Stomach (tissue), 9 donors: Measurements from ENCODE around the gene FAM131B. TPM values are rescaled to one million over a fixed set of nuclear protein-coding genes. Genes with fewer than 3 reads are reported as not detected.
A peak's percentile ranks its signal among the peaks of the same experiment; 100 is the strongest.

Experiments
- DNase-seq, 2 donors: peaks; one replicate each; pipeline versions ENCODE4 v3.0.0 to v3.0.0-alpha.2; 2013 to 2019
- H3K27ac ChIP-seq, 5 donors: fragments of 200-600 bp in 4 of 5; sonication (generic) in 4 of 5; one replicate each; pipeline ENCODE4 v1.5.1; 2013 to 2019; ENCODE audit warnings: mild to moderate bottlenecking in 1 of 5, moderate library complexity in 1 of 5
- H3K27me3 ChIP-seq, 3 donors: fragments of 200-600 bp; sonication (generic); one replicate each; pipeline ENCODE4 v1.5.1; 2017 to 2019; ENCODE audit warnings: mixed run types in 1 of 3
- H3K36me3 ChIP-seq, 4 donors: fragments of 200-600 bp; sonication (generic); 1 replicate in 3 of 4; 2 replicates in 1 of 4; pipeline ENCODE4 v1.5.1; 2016 to 2019
- H3K4me1 ChIP-seq, 4 donors: fragments of 200-600 bp; sonication (generic); one replicate each; pipeline ENCODE4 v1.5.1; 2016 to 2019
- H3K4me3 ChIP-seq, 4 donors: fragments of 200-600 bp; sonication (generic) in 3 of 4; one replicate each; pipeline ENCODE4 v1.5.1; 2016 to 2019; ENCODE audit warnings: mild to moderate bottlenecking in 1 of 4
- H3K9me3 ChIP-seq, 4 donors: fragments of 200-600 bp; sonication (generic); one replicate each; pipeline ENCODE4 v1.5.1; 2016 to 2019
- CTCF ChIP-seq, 7 experiments: fragments of 450-650 bp in 4 of 7; fragments of 200-600 bp in 3 of 7; sonication (generic) in 3 of 7; IDR thresholded peaks; one replicate each; pipeline ENCODE4 v1.5.1; 2016 to 2019; ENCODE audit warnings: antibody characterized with exemption in 7 of 7, control low read depth in 2 of 7, mild to moderate bottlenecking in 1 of 7
- EP300 ChIP-seq: sonication (generic); formaldehyde crosslinking; IDR thresholded peaks from one replicate; pipeline ENCODE4 v1.6.1; 2017; ENCODE audit warnings: antibody characterized with exemption
- POLR2A ChIP-seq, 4 donors: fragments of 450-650 bp; IDR thresholded peaks; one replicate each; pipeline ENCODE4 v1.6.1; 2016; ENCODE audit warnings: antibody characterized with exemption in 4 of 4, control low read depth in 2 of 4, mild to moderate bottlenecking in 1 of 4, moderate library complexity in 1 of 4
- POLR2AphosphoS5 ChIP-seq, 3 donors: sonication (generic); formaldehyde crosslinking; IDR thresholded peaks; one replicate each; pipeline ENCODE4 v1.6.1; 2016; ENCODE audit warnings: antibody characterized with exemption in 3 of 3
- WGBS, 5 donors: extraction: QIAGEN DNeasy Blood & Tissue Kit in 3 of 5; methylation state at CpG; one replicate each; pipeline versions ENCODE4 v1.1.5 to v1.1.7; 2013 to 2018; 5-methylcytosine and 5-hydroxymethylcytosine counted together
- intact Hi-C: fragments of 100-400 bp; cut with DNase I; formaldehyde crosslinking; loops from one replicate; pipeline ENCODE4 v1.15.1; 2023; ENCODE audit warnings: low total_unique reads
- polyA plus RNA-seq, 3 donors: library from polyadenylated mRNA; stranded (reverse); fragments of 200-250 nt; gene quantifications; one replicate each; pipeline ENCODE4 v1.2.3, GENCODE V29; 2013
- total RNA-seq, 5 donors: library from RNA; depleted of rRNA; stranded (reverse); fragments of >200 nt; gene quantifications; one replicate each; pipeline versions ENCODE4 v1.1.0 to v1.2.3, GENCODE V29; 2014 to 2016
- donor health status: healthy with polysubstance abuse.
- donor health status: Bipolar disorder and iron deficiency.
- donor health status: healthy.

Gene FAM131B
- total and polyA plus RNA-seq, 8 donors, result 0.29 to 14.0 (median 0.46) TPM; not detected in 1

GRCh38 chr7:143361552-143362130 lies 872 bp downstream of the FAM131B start:
- H3K4me1 ChIP-seq, result peaks cover 17 to 19% (median 18%) of the 10 kb centered on the region in 4 donors
- H3K27me3 ChIP-seq, result peaks cover 12 to 66% (median 35%) of the 10 kb centered on the region in 3 donors
- peak in 1 of 2 donors; percentile 35 for DNase-seq
- no peaks in the 10 kb centered on the region for H3K9me3 ChIP-seq
- H3K4me3 ChIP-seq, result peak overlapping the region; percentile 58 to 82 (median 70)
- 2 to 7% (median 4%) methylated on average over 21 to 46 of the region's 46 CpGs for WGBS, 5 donors
- H3K36me3 ChIP-seq, result no peaks in the 10 kb centered on the region
- intact Hi-C loops, result no loop called here
- TF ChIP-seq POLR2AphosphoS5 (IDR thresholded peaks at IDR 0.05) (no peak), EP300 (no peak), CTCF (IDR thresholded peaks at IDR 0.05) (no peak), POLR2A (IDR thresholded peaks at IDR 0.05) (no peak)
- no peak overlapping the region for H3K27ac ChIP-seq

- WGBS, 5 donors, result 32 to 40% (median 37%) methylated on average over 19 of the region's 19 CpGs
- intact Hi-C loops, result no loop called here
- no peaks in the 10 kb centered on the region for H3K36me3 ChIP-seq
- peak in 1 of 2 donors; percentile 38 for DNase-seq
- H3K9me3 ChIP-seq, result no peaks in the 10 kb centered on the region
- TF ChIP-seq POLR2AphosphoS5 (IDR thresholded peaks at IDR 0.05) (no peak), CTCF (IDR thresholded peaks at IDR 0.05) (no peak), EP300 (no peak), POLR2A (IDR thresholded peaks at IDR 0.05) (no peak)
- peaks cover 17 to 19% (median 18%) of the 10 kb centered on the region in 4 donors for H3K4me1 ChIP-seq
- peaks cover 12 to 64% (median 35%) of the 10 kb centered on the region in 3 donors for H3K27me3 ChIP-seq
- H3K27ac ChIP-seq, result no peak overlapping the region
- H3K4me3 ChIP-seq, result peak overlapping the region in 3 of 4 donors; percentile 58 to 82 (median 75)
Measured at GRCh38 chr7:143360788-143361551, 1.5 kb downstream of the FAM131B start.

- TF ChIP-seq CTCF (IDR thresholded peaks at IDR 0.05) (no peak), EP300 (no peak), POLR2AphosphoS5 (IDR thresholded peaks at IDR 0.05) (no peak), POLR2A (IDR thresholded peaks at IDR 0.05) (no peak)
- Histone ChIP-seq H3K4me1 (peaks cover 17 to 19% (median 18%) of the 10 kb centered on the region in 4 donors), H3K27me3 (peaks cover 12 to 72% (median 35%) of the 10 kb centered on the region in 3 donors), H3K9me3 (no peaks in the 10 kb centered on the region), H3K27ac (no peak overlapping the region), H3K36me3 (no peaks in the 10 kb centered on the region), H3K4me3 (no peak overlapping the region)
- no peak for DNase-seq
- intact Hi-C loops, result no loop called here
- WGBS, 5 donors, result 67 to 77% (median 73%) methylated on average over 8 to 11 of the region's 11 CpGs
Measured at GRCh38 chr7:143359771-143360353, 2.7 kb downstream of the FAM131B start.

GRCh38 chr7:143358626-143359025 lies 3.9 kb downstream of the FAM131B start:
- H3K27me3 ChIP-seq, result peaks cover 12 to 64% (median 32%) of the 10 kb centered on the region in 3 donors
- TF ChIP-seq EP300 (no peak), POLR2AphosphoS5 (IDR thresholded peaks at IDR 0.05) (no peak), POLR2A (IDR thresholded peaks at IDR 0.05) (no peak), CTCF (IDR thresholded peaks at IDR 0.05) (no peak)
- H3K4me3 ChIP-seq, result no peak overlapping the region
- no peak for DNase-seq
- H3K9me3 ChIP-seq, result no peaks in the 10 kb centered on the region
- WGBS, 5 donors, result 80 to 90% (median 85%) methylated on average over 6 to 12 of the region's 12 CpGs
- peaks cover 17 to 19% (median 18%) of the 10 kb centered on the region in 4 donors for H3K4me1 ChIP-seq
- no peaks in the 10 kb centered on the region for H3K36me3 ChIP-seq
- intact Hi-C loops, result no loop called here
- H3K27ac ChIP-seq, result no peak overlapping the region
